WTC11 (cell line): Measurements from ENCODE around the gene MSGN1. TPM values are rescaled to one million over a fixed set of nuclear protein-coding genes. Genes with fewer than 3 reads are reported as not detected.

ENCODE experiments used
- ARID4B ChIP-seq: sonication (generic); formaldehyde crosslinking; IDR thresholded peaks from 2 replicates; pipeline ENCODE4 v1.8.0; 2023; ENCODE audit warnings: missing genetic modification reagents, mild to moderate bottlenecking, borderline replicate concordance
- HMGA2 ChIP-seq: fragments of 250-450 bp; sonication (Bioruptor Pico); IDR thresholded peaks from 2 replicates; pipeline ENCODE4 v1.4.0; 2021; ENCODE audit warnings: mild to moderate bottlenecking, moderate library complexity
- total RNA-seq: library from RNA; stranded (reverse); gene quantifications from 3 replicates; pipeline ENCODE4 v1.2.3, GENCODE V29; 2021

MSGN1 gene
- total RNA-seq, 1 experiment from 2014 or later, result not detected

GRCh38 chr2:17867133-17867532, 50.9 kb downstream of the MSGN1 start (continued):
- TF ChIP-seq ARID4B (CRISPR knock-in tag) (no peak), HMGA2 (CRISPR knock-in tag) (no peak)

Other genes starting within 250 kb of the MSGN1 start
- 39.9 to 46.7 TPM (median 40.5 TPM) in 3 replicates for gene SMC6, start 62.6 kb upstream of the MSGN1 start, total RNA-seq
- gene GEN1, start 62.3 kb upstream of the MSGN1 start, total RNA-seq, result 21.1 to 23.9 TPM (median 23.7 TPM) in 3 replicates
- gene KCNS3, start 62.2 kb downstream of the MSGN1 start, total RNA-seq, result 17.4 to 25.2 TPM (median 18.1 TPM) in 3 replicates